ENCODE results near the gene RBMS3. TPM values are rescaled to one million over a fixed set of nuclear protein-coding genes. Genes with fewer than 3 reads are reported as not detected.
"Not testable (repeated sequence)": the region's sequence is repeated elsewhere in the genome, so short reads cannot be mapped to it uniquely, and the experiment has no call there.

The RBMS3 gene
- total and polyA plus RNA-seq, 2 donors (not counting 1 experiment from before 2014, with no cell fraction given): 26.9 to 68.4 TPM

DNA sequence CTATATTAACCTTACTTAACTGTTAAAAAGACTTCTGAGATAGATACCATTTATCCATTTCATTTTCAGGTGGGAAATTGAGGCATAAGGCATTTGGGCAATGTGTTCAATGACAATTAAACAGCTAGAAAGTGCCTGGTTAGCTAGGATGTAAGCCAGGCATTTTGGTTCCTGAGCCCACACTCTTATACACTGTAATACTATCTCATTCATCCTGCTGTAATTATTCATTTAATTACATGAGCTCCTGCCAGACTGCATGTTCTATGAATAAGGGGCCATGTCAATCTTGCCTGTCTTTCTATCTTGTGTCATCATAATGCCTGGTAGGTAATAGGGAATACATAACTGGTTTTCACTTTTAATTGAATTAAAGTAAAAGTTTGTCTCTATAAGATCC lies 74.0 kb downstream of the RBMS3 start:
- H3K36me3 ChIP-seq (ENCODE audit: control insufficient read depth, insufficient read depth, low read length): no peaks in the 10 kb centered on the region
- no peak overlapping the region for H3K27ac ChIP-seq (ENCODE audit: insufficient read depth, low read length)
- H3K9me3 ChIP-seq (ENCODE audit: control insufficient read depth, insufficient read depth, low read depth, low read length): no peaks in the 10 kb centered on the region
- no peaks in the 10 kb centered on the region for H4K20me1 ChIP-seq (ENCODE audit: control insufficient read depth, extremely low read depth, insufficient read depth, low read length)
- no peak overlapping the region for H3K4me3 ChIP-seq (replicated peaks in 1 of 4; ENCODE audit: control extremely low read depth in 1 of 4, insufficient read depth in 1 of 4, low read depth in 3 of 4, low read length in 4 of 4)
- no peak overlapping the region for H3K4me2 ChIP-seq (ENCODE audit: extremely low read depth, insufficient read depth, low read length)
- no peak overlapping the region for H2AFZ ChIP-seq (ENCODE audit: low read length)
- peaks cover 15% of the 10 kb centered on the region for H3K79me2 ChIP-seq (ENCODE audit: control insufficient read depth, insufficient read depth, low read length)
- H3K4me1 ChIP-seq (ENCODE audit: control insufficient read depth, extremely low read depth, insufficient read depth, low read length): no peaks in the 10 kb centered on the region
- no peak overlapping the region for H3K9ac ChIP-seq (ENCODE audit: insufficient read depth, low read length)
- no peak for DNase-seq (ENCODE audit: low read depth in 2 of 2)
- TF ChIP-seq, protein P1, sequence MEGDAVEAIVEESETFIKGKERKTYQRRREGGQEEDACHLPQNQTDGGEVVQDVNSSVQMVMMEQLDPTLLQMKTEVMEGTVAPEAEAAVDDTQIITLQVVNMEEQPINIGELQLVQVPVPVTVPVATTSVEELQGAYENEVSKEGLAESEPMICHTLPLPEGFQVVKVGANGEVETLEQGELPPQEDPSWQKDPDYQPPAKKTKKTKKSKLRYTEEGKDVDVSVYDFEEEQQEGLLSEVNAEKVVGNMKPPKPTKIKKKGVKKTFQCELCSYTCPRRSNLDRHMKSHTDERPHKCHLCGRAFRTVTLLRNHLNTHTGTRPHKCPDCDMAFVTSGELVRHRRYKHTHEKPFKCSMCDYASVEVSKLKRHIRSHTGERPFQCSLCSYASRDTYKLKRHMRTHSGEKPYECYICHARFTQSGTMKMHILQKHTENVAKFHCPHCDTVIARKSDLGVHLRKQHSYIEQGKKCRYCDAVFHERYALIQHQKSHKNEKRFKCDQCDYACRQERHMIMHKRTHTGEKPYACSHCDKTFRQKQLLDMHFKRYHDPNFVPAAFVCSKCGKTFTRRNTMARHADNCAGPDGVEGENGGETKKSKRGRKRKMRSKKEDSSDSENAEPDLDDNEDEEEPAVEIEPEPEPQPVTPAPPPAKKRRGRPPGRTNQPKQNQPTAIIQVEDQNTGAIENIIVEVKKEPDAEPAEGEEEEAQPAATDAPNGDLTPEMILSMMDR (conservative IDR thresholded peaks at IDR 0.05 in 1 of 2, IDR thresholded peaks at IDR 0.05 in 1 of 2; ENCODE audit: low read depth in 1 of 2, low read length in 2 of 2): no peak
- TF ChIP-seq EZH2 (IDR thresholded peaks at IDR 0.05; ENCODE audit: low read length, missing control alignments): no peak
- H3K27me3 ChIP-seq (ENCODE audit: control insufficient read depth, insufficient read depth, low read length): no peaks in the 10 kb centered on the region

DNA sequence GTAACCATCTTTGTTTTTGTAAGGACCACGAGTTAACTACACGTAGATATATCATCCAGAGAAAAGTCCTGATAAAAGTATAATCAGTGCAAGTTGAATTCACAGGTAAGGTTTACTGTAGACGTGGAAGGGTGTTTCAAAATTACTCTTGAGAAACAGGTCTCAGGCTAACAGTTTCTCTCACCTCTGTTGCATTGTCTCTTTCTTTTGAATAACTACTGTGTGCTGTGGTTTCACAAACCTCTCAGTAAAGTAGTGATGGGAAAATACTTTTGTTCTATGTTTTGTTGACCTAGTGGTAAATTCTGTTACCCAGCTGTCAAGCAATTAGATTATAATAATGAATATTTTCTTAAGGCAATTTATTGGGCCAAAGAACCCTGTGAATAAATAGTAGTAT lies 75.2 kb downstream of the RBMS3 start:
- Histone ChIP-seq H3K79me2 (ENCODE audit: control insufficient read depth, insufficient read depth, low read length) (peaks cover 17% of the 10 kb centered on the region), H3K9me3 (ENCODE audit: control insufficient read depth, insufficient read depth, low read depth, low read length) (no peaks in the 10 kb centered on the region), H3K36me3 (ENCODE audit: control insufficient read depth, insufficient read depth, low read length) (no peaks in the 10 kb centered on the region), H3K4me1 (ENCODE audit: control insufficient read depth, extremely low read depth, insufficient read depth, low read length) (no peaks in the 10 kb centered on the region), H4K20me1 (ENCODE audit: control insufficient read depth, extremely low read depth, insufficient read depth, low read length) (no peaks in the 10 kb centered on the region), H3K27me3 (ENCODE audit: control insufficient read depth, insufficient read depth, low read length) (no peaks in the 10 kb centered on the region), H3K27ac (ENCODE audit: insufficient read depth, low read length) (no peak overlapping the region), H2AFZ (ENCODE audit: low read length) (no peak overlapping the region), H3K4me2 (ENCODE audit: extremely low read depth, insufficient read depth, low read length) (no peak overlapping the region), H3K9ac (ENCODE audit: insufficient read depth, low read length) (no peak overlapping the region), H3K4me3 (replicated peaks in 1 of 4; ENCODE audit: control extremely low read depth in 1 of 4, insufficient read depth in 1 of 4, low read depth in 3 of 4, low read length in 4 of 4) (no peak overlapping the region)
- no peak for DNase-seq (ENCODE audit: low read depth in 2 of 2)
- no peak for TF ChIP-seq EZH2 (IDR thresholded peaks at IDR 0.05; ENCODE audit: low read length, missing control alignments)
- TF ChIP-seq, protein P1 (conservative IDR thresholded peaks at IDR 0.05 in 1 of 2, IDR thresholded peaks at IDR 0.05 in 1 of 2; ENCODE audit: low read depth in 1 of 2, low read length in 2 of 2): no peak

DNA sequence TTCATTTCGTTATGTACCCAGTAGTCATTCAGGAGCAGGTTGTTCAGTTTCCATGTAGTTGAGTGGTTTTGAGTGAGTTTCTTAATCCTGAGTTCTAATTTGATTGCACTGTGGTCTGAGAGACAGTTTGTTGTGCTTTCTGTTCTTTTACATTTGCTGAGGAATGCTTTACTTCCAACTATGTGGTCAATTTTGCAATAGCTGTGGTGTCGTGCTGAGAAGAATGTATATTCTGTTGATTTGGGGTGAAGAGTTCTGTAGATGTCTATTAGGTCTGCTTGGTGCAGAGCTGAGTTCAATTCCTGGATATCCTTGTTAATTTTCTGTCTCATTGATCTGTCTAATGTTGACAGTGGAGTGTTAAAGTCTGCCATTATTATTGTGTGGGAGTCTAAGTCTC lies 79.4 kb downstream of the RBMS3 start:
- not testable (repeated sequence) for H4K20me1 ChIP-seq (ENCODE audit: control insufficient read depth, extremely low read depth, insufficient read depth, low read length); DNase-seq (ENCODE audit: low read depth in 2 of 2); H3K27me3 ChIP-seq (ENCODE audit: control insufficient read depth, insufficient read depth, low read length); H3K4me2 ChIP-seq (ENCODE audit: extremely low read depth, insufficient read depth, low read length); H2AFZ ChIP-seq (ENCODE audit: low read length); H3K9ac ChIP-seq (ENCODE audit: insufficient read depth, low read length); H3K36me3 ChIP-seq (ENCODE audit: control insufficient read depth, insufficient read depth, low read length); H3K4me1 ChIP-seq (ENCODE audit: control insufficient read depth, extremely low read depth, insufficient read depth, low read length); H3K4me3 ChIP-seq (replicated peaks in 1 of 4; ENCODE audit: control extremely low read depth in 1 of 4, insufficient read depth in 1 of 4, low read depth in 3 of 4, low read length in 4 of 4); H3K27ac ChIP-seq (ENCODE audit: insufficient read depth, low read length); H3K9me3 ChIP-seq (ENCODE audit: control insufficient read depth, insufficient read depth, low read depth, low read length)
- H3K79me2 ChIP-seq (ENCODE audit: control insufficient read depth, insufficient read depth, low read length): peaks cover 14% of the 10 kb centered on the region
